Choroid plexus epithelial cell (primary cell): ENCODE results near the gene LRIT2.

Experiments used
- DNase-seq: peaks from one replicate; pipeline ENCODE4 v3.0.0-alpha.2; 2010; ENCODE audit warnings: low read depth
- H3K4me3 ChIP-seq: 2 replicates; pipeline ENCODE4 v1.5.1; 2011; ENCODE audit warnings: low read depth, mild to moderate bottlenecking, control low read depth, low read length, moderate library complexity
- TF ChIP-seq, protein P1 (sequence below): conservative IDR thresholded peaks from 2 replicates; pipeline ENCODE4 v1.5.1; 2011; ENCODE audit warnings: low read depth, mild to moderate bottlenecking, control low read depth, inconsistent platforms, low read length, moderate library complexity

The LRIT2 gene

DNA sequence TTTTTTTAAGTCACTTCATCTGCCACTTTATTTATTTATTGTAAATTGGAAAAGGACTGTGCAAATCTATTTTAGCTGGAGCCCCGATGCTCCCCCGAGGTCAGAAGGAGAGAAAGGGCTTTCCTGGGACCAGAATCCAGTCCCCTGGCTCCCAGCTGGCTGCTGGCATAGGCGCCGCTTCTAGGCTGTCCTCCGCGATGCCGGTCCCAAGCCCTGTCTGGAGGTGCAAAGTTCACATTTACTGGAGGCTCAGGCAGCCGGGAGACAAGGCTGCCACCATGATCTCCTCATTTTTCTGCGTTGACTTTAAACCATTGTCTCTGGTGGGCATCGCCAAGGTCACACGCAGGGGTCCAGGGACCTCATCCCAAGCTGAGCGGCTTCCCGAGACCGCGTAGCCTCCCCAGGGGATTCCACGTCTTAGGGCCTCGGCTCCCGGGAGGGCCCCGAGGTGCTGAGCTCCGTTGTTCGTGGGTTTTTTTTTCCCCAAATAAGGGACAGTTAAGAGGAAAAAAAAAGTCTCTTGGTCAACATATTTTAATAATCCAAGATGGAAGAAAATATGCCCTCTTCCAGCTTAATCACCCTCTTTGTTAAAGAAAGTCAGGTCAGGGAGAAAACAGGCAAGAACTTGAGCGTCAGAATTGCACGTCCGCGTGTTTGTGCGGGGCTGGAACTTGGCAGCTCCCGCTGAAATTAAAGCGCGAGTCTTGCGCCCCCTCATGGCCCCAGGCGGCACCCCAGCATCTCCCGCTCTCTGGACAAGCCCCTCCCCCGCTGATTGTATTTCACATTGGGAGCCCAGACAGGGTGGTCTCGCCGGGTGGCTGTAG is 31.4 kb upstream of the LRIT2 start:
- TF ChIP-seq, protein P1, sequence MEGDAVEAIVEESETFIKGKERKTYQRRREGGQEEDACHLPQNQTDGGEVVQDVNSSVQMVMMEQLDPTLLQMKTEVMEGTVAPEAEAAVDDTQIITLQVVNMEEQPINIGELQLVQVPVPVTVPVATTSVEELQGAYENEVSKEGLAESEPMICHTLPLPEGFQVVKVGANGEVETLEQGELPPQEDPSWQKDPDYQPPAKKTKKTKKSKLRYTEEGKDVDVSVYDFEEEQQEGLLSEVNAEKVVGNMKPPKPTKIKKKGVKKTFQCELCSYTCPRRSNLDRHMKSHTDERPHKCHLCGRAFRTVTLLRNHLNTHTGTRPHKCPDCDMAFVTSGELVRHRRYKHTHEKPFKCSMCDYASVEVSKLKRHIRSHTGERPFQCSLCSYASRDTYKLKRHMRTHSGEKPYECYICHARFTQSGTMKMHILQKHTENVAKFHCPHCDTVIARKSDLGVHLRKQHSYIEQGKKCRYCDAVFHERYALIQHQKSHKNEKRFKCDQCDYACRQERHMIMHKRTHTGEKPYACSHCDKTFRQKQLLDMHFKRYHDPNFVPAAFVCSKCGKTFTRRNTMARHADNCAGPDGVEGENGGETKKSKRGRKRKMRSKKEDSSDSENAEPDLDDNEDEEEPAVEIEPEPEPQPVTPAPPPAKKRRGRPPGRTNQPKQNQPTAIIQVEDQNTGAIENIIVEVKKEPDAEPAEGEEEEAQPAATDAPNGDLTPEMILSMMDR = peak; percentile 84
- peak; percentile 69 for DNase-seq
- H3K4me3 ChIP-seq = no peak overlapping the region

DNA sequence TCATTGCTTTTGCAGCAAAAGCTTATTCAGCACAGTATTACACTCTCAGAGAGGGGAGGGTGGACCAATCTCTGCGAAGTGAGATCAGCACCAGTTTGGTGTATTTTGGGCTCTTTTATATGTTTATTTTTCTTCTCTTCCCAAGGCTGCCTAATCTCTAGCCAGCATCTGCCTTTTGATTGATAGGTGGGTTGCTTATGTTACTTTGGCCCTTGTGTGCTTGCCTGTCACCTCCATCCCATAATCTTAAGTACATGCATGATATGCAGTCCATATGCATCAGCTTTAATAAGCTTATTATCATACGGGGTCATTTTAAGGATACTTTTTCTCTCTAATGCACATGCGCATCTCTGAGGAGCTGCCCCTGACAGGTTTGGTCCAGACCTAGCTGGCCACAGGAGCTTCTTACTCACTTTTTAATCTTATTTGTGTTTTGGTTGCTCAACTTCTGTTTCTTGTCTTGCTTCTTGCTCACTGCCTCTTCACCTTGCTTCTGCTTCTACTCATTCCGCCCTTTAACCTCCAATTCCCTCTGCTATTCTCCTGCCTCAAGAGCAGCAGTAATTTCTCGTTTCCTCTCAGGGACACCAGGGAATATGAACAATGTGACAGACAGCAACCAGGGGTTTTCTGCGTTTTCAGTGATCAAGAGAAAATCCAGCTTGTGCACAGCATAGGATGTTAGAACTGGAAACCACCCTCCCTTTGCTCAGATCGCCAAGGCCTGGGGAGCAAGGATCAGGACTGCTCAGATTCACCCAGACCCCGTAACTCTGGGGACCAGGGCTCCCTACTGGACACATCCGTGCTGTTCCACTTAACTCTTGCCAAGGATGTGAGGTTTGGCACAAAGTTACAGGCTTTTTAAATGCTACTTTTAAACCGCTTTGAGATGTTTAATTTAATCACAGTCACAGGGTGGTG is 29.5 kb upstream of the LRIT2 start:
- H3K4me3 ChIP-seq = no peak overlapping the region
- no peak for DNase-seq
- TF ChIP-seq, protein P1 = no peak

GRCh38 chr10:84248794-84249193 is 23.4 kb upstream of the LRIT2 start:
- no peak for DNase-seq
- no peak overlapping the region for H3K4me3 ChIP-seq
- TF ChIP-seq, protein P1 = no peak

DNA sequence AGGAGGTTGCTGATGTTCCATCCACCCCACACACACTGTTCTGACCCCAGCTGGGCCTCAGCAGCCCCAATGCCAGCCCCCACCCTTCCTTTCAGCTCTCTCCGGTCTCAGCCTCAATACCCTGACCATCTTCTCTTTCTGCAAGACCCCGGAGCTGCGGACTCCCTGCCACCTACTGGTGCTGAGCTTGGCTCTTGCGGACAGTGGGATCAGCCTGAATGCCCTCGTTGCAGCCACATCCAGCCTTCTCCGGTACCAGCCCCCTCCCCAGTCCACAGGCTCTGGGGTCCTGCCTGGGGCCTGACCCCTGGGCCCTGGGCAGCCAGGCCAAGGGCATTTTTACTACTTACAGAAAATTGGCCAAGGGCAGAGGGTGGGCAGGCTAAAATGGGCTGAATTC is 22.2 kb upstream of the LRIT2 start:
- TF ChIP-seq, protein P1 = no peak
- no peak overlapping the region for H3K4me3 ChIP-seq
- no peak for DNase-seq

- TF ChIP-seq, protein P1 = no peak
- no peak for DNase-seq
- no peak within 1 kb of the TSS for H3K4me3 ChIP-seq
These were observed 19.4 kb upstream of the LRIT2 start, which contains the start of gene RGR for GRCh38 chr10:84244651-84245270. TSS of gene RGR (plus strand) at chr10:84245053. CDS start at chr10:84245091, 38 bp downstream.

DNA sequence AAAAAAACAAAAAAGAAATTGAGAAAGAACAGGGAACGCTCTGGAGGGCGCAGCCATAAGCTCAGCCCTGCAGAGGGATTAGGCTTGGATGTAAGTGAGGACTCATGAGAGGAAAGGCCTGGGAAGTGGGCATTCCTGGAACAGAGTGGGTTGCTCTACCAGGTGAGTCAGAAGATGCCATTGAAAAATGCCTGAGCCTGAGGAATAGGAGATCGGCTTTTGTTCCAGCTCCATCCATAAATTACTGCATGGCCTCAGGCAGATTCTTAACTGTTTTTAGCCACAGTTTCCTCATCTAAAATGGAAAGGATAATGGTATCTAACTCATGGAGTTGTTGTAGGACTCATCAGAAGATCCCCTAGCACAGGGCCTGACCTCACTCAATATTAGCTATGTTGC is 18.4 kb upstream of the LRIT2 start:
- TF ChIP-seq, protein P1 = no peak
- no peak overlapping the region for H3K4me3 ChIP-seq
- DNase-seq = no peak
